GM19463 (cell line): ENCODE data around the gene ASAP2.
"Not testable (repeated sequence)": the region's sequence is repeated elsewhere in the genome, so short reads cannot be mapped to it uniquely, and the experiment has no call there.

Source experiments
- ATAC-seq: cut with Tn5 transposase; IDR thresholded peaks from one replicate; pipeline ENCODE4 v1.9.1; 2021; ENCODE audit warnings: mild to moderate bottlenecking, moderate library complexity; ENCODE audit not compliant: unreplicated experiment

The ASAP2 gene

DNA sequence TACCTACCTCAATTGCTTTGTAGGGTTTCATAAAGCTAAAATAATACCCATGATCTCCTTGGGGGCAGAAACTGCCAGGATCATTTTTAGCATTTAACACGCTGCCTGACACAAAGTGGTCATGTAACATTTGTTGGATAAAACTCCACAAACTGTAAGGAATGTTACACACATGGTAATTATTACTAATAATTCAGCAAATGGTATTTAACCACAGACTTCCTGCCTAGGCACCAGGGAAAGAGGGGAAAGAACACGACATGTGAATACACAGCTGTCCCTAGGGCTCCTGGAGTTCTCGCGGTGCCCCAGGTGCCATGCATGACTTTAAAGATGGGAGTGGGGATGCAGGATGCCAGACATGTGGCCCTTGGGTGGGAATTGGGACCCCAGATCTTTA is 43.5 kb downstream of the ASAP2 start:
- no peak for ATAC-seq

DNA sequence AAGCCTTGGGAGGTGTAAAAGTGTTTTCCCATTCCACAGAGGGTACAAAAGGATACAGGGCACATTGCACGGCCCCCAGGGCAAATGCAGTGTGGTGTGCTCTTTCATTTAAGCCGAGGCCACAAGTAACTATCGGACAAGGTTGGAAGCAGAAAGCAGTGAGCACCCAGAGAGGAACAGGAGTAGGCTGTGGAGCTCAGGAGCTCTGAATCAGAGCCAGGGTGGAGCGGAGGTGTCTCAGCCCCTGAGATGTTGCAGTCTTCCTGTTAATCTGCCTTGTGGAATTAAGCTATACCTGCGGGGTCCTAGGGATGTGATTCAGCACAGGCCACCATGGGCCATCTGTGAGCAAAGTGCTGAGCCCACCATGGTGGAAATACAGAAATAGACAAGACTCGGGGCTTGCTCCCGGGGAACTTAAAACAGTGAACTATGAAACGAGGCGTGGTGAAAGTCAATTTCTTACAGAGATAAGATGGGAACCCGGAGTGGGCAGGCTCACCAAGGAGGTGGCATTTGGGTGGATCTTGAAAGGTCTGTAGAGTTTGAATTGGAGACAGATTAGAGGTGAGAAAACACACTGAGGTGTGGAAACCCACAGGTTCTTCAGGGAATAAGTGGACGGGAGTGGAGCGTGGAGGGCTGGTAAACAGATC is 44.0 kb downstream of the ASAP2 start:
- ATAC-seq, result no peak

GRCh38 chr2:9251154-9252001 is 44.8 kb downstream of the ASAP2 start:
- no peak for ATAC-seq

DNA sequence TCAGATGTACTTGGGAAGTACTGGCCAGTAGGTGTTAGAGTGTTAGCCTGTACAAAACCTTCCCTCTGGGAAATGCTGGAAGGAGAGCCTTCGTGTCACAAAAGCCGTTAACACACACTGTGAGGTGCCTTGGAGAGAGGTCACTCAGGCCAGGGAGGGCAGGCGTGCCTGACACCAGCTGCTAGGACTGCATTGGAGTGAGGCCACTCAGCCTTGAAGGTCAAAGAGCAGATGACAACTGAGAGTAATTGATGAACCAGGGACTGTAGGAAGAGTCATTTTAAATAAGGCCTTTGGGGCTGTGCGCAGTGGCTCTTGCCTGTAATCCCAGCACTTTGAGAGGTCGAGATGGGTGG is 45.4 kb downstream of the ASAP2 start:
- ATAC-seq, result no peak

DNA sequence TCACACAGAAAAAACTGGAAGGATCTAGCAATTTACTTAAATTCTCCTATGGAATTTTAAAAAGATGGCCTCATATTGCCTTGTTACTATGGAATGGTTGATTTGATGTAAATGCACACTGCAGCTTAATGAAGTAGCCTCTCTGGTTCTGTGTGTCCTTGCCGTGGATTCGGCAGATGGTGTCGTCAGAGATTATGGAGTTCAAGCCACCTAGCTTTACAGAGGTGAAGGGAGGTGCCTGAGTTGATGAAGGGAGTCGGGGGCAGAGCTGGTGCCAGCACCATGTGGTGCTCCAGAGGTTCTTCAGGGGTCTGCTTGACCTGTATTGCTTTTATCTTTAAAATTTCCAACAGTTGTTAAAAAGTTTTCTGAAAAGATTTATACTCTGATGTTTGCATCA is 48.8 kb downstream of the ASAP2 start:
- ATAC-seq, result no peak

DNA sequence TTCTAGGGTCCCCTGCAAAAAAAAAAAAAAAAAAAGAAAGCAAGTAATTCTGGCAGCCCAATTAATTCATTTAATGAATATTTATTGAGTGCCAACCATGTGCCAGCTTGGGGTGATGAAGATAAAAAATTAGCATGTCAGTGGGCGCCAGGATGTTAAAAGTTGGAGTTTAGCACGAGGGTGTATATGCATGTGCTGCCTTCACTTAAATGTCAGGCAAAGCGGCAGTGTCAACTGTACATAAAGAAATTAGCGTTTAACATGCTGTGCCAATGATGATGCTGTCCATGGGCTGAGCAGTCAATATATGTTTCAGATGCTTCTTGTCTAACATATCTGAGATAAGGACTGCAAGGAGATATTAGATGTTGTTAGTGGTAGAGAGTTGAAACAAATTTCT is 49.5 kb downstream of the ASAP2 start:
- ATAC-seq, result no peak

GRCh38 chr2:9256570-9257043 is 50.0 kb downstream of the ASAP2 start:
- no peak for ATAC-seq

GRCh38 chr2:9258501-9258900 is 51.9 kb downstream of the ASAP2 start:
- ATAC-seq, result no peak

DNA sequence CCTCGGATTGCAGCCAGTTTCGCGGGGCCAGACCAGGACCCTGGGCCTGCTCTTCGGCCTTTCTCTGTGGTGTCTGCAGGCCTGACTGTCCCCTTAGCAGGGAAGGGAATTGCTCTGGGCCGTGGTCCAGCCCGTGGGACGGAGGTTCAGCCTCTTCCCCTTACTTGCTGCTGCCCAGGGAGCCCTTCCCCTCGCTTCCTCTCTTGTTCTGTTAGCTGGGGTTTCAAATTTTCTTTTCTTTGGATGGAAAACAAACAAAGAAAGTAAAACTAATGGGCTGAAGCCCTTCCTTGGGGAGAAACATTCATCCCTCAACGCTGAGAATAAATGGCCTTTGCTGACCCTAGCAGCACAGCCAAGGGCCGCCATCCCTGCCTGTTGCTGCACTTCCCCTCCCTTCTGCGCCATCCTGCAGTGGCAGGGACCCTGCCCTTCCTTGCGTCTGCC is 52.4 kb downstream of the ASAP2 start:
- ATAC-seq, result no peak

DNA sequence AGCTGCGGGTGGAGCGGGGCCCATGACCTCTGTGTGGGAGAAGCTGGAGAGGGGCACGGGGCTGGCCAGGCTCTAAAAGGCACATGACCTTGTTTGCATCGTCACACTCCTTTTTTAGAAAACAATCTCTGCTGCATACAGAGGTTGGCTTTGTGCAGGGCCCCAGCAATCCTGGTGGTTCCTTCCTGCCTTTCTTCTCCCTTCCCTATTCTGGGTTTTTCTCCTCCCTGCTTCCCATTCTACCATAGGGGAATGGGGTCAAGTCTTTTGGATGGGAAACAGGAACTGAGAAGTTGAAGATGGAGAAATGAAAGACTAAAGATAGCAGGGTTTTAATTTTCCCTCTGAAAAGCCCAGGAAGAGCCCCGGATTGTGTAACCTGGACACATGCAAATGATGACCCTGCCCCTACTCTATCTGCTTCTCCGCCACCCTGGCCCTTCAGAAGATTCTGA is 53.9 kb downstream of the ASAP2 start:
- no peak for ATAC-seq

DNA sequence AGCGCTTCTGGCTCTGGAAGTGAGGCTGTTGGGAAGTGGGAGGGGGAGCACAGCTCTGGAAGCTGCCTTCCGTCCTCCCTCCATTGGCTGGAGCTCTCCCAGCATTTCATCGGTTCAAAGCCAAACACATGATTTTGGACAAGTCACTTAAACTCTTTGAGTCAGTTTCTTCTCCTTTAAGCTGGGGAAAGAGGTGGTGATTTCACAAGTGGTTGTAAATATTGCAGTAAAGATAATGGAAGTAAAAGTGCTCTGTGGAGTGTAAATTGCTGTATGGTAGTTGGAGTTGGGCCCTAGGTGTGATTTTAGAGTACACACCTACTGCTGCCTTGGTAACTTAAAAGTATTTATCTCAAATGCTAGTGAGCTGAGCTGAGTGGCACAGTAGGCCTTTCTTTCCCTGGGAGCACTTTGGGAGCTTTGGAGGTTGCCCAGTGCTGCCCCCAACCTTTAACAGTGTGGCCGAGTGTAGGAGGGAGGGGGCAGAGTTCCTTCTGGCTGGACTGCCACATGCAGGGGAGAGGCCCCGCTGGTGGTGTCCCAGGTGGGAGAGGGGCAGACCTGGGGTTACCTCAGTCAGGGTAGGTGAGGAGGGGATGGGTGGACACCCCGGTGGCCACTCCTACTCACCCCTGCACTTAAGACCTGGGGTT is 54.7 kb downstream of the ASAP2 start:
- no peak for ATAC-seq

DNA sequence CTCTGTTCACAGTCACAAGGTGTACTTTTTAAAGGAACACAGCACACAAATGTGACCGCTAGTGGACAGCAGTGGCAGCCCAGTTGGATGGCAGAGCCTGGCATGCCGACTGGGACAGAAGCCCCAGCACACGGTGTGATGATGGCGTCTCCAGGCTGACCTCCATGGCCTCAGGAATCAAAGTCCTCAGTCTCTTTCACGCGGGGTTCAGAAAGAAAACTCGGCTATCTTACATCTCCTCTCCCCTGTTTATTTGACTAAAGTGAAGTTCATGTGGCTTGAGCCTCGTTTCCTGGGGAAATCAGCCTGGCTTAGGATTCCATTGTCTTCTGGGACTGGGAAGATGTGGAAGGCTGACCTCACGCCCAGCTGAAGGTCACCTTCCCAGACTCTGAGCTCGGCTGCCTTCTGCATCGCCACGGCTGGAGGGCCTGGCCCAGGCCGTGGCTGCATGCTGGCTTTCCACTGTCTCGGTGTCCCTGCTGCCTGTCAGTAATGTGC is 56.1 kb downstream of the ASAP2 start:
- ATAC-seq, result no peak

DNA sequence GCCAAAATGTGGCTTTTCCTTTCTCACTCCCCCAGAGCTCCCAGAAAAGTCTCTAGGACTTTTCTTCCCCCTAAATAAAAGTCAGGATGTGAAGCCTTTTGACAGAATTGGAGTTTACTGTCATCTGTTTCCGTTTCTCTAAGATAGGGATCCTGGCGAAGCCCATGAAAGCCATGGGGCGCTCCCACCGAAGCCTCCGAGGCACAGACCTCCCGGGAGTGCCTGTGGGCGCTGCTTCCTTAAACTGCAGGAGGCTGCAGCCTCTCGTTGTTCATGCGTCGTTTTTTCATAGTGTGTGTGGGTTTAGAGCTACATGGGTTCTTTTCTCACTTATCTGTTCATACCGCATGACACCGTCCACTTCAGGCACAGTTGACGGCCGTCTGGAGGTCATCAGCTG is 56.8 kb downstream of the ASAP2 start:
- ATAC-seq, result no peak

- ATAC-seq, result no peak
Measured at GRCh38 chr2:9264301-9264700, 57.7 kb downstream of the ASAP2 start.

- no peak for ATAC-seq
Measured at GRCh38 chr2:9266711-9267110, 60.1 kb downstream of the ASAP2 start.

DNA sequence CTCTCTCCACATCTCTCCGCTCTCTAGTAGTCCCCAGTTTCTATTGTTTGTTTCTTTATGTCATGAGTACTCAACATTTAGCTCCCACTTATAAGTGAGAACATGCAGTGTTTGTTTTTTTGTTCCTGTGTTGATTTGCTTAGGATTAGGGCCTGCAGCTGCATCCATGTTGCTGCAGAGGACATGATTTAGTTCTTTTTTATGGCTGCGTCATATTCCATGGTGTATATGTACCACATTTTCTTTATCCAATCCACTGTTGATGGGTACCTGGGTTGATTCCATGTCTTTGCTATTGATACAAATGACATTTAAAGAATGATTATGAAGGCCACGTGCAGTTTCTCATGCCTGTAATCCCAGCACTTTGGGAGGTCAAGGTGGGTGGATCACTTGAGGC is 60.7 kb downstream of the ASAP2 start:
- not testable (repeated sequence) for ATAC-seq

DNA sequence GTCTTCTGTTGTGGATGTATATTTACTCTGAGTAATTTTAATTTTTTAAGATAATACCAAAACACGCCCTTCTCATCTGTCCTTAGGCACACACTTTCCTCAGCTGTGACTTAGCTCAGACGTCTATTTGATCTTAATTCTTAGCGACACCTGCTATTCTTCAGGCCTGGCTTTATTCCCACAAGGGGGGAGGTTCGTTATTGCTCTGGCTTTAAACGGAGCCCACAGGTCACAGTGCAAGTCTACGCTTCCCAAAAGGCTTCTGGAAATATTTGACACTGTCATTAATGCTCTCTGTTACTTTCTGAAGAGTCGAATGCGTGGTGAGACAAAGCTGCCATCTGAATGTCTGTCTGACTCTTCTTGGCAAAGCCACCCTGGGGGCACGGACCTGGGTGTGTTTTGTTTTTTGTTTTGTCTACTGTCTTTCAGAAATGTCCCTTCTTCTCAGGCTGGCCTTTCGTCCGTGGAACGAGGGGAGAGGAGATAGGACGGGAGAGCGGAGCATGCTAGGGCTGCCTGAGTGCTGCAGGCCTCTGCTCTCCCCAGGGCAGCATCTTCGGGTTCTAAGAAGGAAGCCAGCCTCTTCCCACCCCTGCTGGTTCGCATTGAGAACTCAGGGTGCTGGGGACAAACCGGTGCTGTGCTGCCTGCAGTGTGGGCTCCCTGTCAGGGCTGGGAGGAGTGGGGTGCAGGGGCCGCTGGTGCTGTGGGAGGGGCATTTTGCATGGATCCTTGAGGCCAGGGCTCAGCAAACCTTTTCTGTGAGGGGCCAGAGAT is 61.9 kb downstream of the ASAP2 start:
- ATAC-seq, result no peak

DNA sequence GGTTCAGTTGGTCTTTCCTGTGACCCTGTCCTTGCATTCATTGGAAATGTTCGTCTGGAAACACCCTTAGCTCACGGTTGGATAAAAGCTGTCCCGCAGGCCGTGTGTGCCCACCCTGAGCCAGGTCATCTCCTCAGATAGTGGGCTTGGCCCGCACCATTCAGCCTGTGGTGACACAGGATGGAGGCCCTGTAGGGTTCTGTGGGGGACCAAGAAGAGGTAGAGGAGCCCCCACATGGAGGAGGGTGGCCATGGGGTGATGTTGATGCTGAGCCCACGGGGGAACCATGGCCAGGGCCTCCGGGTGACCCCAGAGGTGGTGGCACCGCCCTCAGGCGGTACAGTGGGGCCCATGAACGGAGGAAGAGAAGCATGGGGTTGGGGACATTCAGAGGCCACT is 62.7 kb downstream of the ASAP2 start:
- ATAC-seq, result no peak

GRCh38 chr2:9269695-9270360 is 63.2 kb downstream of the ASAP2 start:
- ATAC-seq, result no peak

GRCh38 chr2:9271091-9271490 is 64.5 kb downstream of the ASAP2 start:
- ATAC-seq, result no peak
